ENCODE data around the gene KRTAP6-1.

KRTAP6-1 gene, protein sequence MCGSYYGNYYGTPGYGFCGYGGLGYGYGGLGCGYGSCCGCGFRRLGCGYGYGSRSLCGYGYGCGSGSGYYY

DNA sequence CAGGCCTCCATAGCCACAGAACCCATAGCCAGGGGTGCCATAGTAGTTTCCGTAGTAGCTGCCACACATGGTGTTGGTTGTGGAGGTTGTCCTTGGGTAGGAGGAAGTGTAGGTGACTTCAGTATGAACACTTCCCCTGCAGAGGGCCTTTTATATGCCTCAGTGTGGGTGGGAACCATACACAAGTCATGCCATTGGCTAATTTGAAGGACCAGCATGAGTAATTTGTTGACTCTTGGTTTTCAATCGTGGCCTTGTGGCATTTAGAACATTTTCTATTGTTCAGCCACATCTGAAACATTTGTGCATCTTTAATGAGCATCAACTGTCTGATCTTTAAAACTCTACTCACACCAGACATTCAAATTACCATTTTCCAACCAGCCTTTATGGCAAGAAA, at the start of gene KRTAP6-1:
Gene KRTAP6-1, minus strand, starts transcription at position 95 of the 400 bp plus-strand sequence. Its CDS starts 26 bp downstream, at position 69.
- DNase-seq = no peak

DNA sequence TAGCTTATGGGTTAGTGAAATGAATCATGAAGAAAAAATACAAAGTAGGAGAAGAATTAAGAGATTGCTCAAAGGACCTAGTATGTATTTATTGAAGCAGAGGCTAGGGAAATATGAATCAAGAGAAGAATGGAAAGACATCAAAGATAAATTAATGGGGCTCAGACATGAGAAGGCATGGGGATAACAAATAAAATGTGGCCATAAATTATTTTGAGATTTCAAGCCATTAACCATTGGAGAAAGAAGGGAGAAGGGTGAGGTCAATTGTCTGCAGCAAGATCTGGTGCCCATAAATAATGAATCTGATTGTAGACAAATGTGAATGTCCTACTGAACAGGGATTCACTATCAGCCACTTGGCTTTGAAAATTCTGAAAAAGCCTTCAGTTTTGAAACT, 39.2 kb upstream of the KRTAP6-1 start:
- DNase-seq = no peak

DNA sequence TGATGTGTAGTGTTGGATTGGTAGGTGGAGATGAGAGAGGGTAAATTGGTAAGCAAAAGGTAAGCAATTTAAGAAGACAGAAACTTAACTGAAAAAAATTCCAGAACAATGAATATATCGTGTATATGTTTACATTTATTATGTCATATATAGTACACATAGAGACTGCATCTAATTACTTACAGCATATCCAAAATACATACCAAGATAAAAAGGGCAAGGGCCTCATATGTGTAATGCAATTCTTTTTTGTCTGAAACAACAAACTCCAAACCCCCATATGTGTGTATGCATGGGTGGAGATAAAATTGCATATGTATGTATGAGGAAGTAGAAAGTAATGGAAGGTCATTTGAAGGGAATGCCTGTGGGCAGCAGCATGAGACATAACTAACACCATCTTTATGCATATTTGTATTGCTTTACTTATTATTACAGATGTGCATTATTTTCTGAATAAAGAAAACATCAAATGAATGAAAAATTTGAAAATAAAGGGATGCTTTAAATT, 33.2 kb upstream of the KRTAP6-1 start:
- DNase-seq = no peak

DNA sequence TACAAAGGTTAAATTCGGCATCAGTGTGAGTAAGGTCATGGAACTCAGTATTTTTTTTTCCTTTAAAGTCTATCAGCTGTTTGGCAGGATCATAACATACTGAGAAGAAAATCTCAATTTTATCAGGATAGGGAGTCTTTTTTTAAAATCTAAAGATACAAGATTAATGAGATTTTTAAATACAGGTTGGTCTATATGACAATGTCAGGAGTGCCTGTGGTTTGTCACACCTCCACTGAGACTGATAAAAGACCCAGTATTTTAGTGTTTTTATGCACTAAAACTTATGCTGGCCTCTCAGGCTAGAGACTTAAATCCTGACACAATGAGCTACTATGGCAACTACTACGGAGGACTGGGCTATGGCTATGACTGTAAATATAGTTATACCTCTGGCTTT, 28.8 kb upstream of the KRTAP6-1 start, which contains the start of gene KRTAP20-3:
Gene KRTAP20-3, plus strand, starts transcription at position 301 of the 400 bp plus-strand sequence.
- no peak for DNase-seq

DNA sequence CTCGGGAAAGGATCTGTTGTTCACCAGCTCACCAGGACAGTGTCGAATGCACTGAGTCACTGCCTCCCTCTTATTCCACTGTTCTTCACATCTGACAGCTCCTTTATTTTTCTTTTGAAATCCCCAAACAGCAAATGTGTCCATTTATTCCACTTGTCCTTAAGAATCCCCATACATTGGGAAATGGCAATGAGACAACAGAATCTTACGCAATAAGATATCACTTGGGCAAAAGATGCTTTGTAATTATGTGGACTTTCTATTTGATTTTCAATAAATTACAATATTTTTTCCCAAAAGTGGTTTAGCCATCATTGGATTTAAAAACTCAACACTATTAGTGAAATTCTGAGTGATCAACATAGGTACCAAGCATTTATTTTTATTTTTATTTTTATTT, 25.0 kb upstream of the KRTAP6-1 start:
- no peak for DNase-seq

DNA sequence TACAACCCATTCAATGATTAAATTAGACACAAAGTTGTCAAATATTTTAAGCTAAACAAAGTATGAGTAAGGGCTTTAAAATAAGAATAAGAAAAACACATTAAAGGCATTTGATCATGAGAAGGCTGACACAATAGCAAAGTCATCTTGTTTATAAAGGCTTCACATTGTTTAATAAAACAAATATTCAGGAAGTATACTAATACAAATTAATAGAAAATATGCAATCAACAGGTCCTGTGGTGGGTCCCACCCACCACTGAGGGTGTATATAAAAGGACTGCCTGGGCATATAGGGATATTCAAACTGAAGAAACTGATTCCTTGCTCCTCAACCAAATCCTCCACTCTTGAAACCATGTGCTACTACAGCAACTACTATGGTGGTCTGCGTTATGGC, 21.2 kb upstream of the KRTAP6-1 start, which contains the start of gene KRTAP20-2:
Gene KRTAP20-2, plus strand, starts transcription at position 301 of the 400 bp plus-strand sequence. Its CDS starts 58 bp downstream, at position 359.
- no peak for DNase-seq

DNA sequence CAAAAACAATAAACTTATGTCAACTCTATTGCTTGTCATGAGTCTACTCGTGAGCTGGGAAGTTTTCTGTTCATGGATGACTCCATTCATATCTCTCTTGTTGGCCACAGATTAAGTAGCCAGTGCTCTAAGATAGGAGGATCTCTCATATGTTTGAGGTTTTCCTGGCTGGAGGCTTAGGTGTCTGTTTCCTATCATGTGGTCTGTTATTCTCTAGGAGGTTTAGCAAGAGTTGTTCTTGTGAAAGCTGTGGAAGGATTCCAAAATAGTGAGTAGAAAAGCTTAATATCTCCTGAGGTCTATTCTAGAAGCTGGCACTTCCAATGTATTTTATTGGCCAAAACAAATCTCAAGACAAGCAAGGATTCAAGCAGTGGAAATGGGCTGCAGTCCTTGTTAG, 15.5 kb upstream of the KRTAP6-1 start:
- DNase-seq = no peak

DNA sequence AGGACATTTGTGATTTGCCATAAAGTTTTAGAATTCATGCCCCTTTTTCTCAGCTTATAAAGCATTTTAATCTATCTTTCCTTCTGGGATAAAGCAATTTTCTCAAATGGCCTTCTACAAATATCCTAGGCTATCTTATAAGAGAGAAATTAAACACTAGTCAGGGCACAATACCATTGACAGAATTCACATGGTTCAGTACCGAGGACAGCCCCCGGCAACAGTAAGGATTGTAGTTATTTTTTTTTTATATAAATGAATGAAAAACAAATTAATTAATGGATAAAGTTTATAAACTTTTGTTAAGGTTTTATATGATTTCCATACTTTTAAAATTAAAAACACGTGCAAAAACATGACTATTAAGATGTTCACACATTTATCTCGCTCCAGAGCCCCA, 14.4 kb upstream of the KRTAP6-1 start:
- DNase-seq = no peak

DNA sequence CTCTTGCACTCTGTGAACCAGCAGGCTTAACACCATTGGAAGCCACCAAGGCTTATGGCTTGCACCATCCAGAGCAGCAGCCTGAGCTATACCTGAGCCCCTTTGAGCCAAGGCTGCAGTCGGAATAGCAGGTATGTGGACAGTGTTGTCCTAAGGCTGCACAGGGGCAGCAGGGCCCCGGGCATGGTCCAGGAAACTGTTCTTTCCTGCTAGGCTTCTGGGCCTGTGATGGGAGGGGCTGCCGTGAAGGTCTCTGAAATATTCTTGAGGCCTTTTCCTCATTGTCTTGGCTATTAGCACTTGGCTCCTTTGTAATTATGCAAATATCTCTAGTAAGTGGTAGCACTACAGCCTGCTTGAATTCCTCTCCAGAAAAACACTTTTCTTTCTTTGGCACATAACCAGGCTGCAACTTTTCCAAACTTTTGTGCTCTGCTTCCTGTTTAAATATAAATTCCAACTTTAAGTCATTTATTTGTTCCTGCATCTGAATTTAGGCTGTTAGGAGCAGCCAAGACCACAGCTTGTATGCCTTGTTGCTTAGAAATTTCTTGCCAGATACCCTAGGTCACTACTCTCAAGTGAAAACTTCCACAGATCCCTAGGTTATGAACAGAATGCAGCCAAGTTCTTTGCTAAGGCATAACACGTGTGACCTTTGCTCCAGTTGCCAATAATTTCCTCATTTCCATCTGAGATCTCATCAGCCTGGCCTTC, 11.9 kb upstream of the KRTAP6-1 start:
- no peak for DNase-seq

DNA sequence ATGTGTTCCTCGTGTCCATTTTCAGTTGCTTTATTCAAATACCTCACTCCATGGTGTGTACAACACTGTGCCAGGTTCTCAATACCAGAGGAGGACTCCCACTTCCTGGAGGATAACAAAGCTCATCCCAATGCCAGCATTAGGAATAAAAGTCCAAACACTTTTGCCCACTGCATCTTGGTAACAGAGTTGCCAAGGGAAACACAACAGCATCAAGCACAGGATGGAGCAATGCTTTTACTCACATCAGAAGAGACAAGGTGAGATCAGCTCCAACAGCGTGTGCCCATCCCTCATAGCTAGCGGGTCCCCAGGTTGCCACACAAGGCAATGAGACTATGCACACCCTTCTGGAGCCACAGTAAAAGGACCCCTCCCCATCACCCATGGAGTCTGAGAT, 9.6 kb upstream of the KRTAP6-1 start:
- DNase-seq = no peak

DNA sequence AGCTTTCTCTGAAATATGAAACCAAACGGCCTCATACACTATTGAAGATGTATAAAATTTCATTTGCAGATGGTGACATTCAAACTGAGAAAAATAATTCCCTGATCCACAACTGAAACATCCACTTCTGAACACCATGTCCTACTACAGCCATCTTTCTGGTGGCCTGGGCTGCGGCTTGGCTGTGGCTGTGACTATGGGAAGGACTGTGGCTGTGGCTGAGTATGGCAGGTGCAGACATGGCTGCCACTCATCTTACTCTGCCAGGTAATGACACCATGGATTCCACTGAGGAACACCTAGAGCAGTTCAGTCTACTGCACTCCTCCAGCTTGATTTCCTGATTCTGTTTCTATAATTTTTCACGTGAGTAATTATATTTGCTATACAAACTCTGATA, 6.8 kb upstream of the KRTAP6-1 start, which contains the start of gene KRTAP20-4:
Gene KRTAP20-4, plus strand, starts transcription at position 106 of the 400 bp plus-strand sequence.
- no peak for DNase-seq

DNA sequence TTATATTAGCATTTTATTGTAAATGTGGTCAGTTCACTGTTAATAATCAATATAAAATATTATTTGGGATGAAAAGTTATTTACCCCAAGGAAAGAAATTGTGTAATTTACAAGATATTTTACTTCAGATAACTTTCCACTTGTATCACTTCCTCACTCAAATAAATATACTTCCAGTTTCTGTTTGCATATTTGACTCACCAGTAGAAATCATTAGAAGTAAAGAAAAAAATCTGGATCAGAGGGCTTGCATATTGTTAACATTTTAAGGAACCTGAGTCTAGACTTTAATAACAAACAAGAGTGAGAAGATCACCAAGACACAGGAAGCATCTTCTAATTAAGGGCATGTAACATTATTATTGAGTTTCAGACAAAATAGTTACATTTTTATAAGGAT, 6.3 kb upstream of the KRTAP6-1 start:
- no peak for DNase-seq

DNA sequence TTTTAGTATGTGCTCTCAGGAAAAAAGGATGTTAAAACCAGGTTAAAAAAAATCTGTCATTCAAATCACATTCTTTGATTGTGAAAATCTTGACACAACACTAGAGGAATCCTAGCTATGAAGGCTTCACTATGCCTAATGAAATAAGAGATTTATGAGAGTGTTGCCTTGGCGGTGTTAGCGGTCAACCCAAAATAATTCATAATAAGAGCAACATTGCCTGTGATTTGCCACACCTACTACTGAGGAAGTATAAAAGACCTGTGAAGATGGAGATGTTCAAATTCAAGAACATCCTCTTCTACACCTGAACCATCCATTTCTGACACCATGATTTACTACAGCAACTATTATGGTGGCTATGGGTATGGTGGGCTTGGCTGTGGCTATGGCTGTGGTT, 2.4 kb upstream of the KRTAP6-1 start, which contains the start of gene KRTAP20-1:
Gene KRTAP20-1, plus strand, starts transcription at position 301 of the 400 bp plus-strand sequence. Its CDS starts 30 bp downstream, at position 331.
- DNase-seq = no peak

DNA sequence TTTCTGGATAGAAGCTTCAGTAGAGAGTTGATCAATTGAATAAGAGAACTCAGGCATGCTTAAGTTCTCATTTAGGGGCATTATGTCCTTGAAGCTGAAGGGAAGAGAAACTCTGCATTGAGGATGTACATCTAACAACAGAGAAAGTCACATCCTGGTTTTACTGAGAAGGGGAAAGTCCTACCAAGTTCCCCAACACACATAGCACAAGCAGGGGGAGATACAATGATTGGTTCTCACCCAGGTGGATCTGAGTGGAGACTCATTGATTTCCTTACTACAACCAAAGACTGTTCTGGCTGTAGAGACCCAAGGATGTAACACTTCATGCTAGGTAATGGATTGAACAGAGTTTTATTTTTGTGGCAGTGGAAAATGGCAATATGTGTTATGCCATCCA, 1.5 kb upstream of the KRTAP6-1 start:
- DNase-seq = no peak

DNA sequence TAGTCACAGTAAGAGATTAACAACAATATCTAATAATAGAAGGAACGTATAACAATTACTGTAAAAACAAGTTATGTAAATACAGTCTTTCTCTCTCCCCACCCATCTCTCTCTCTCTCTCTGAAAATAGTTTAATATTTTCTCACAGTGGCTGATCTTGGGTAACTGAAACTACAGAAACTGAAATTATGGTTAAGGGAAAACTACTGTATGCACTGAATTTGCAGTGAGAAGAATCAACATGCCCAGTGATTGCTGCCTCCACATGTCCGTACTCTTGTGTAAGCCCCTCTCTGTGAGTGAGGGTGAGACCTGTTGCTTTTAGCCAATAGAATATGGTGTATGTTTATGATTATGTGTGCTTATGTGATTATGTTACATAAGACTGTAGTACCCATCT, 1.6 kb downstream of the KRTAP6-1 start:
- no peak for DNase-seq

DNA sequence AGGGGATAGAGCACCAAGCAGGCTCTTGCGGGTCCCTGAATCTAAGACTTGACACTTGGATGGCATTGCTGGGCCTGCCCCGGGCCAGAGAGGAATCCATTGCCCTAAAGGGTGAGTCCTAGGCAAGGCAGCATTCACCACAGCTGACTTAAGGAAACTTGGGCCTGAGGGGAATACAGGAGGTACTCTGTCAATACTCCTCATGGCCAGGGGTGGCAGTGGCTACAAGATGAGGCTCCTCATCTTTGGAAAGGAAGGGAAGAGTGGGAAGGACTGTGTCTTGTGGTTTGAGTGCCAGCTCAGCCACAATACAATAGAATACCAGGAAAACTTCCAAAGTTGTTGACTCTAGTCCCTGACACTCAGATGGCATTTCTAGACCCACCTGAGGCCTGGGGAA, 7.8 kb downstream of the KRTAP6-1 start:
- DNase-seq = no peak

DNA sequence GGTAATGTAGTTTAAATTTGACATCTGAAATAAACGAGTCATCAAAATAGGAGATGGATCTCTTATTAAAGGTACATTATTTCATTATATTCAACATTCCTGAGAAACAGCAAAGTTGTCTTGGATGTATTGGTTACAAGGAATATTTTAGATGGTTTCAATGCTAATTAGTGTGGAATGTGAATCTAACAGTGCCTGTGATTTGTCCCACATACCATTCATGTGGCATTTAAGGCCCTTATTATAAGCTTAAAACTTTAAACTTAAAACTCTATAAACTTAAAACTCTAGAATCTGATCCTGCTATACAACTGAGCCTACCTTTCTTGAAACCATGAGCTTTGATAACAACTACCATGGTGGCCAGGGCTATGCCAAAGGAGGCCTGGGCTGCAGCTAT, 12.9 kb downstream of the KRTAP6-1 start, which contains the start of gene KRTAP22-1:
Gene KRTAP22-1, plus strand, starts transcription at position 301 of the 400 bp plus-strand sequence.
- DNase-seq = no peak

DNA sequence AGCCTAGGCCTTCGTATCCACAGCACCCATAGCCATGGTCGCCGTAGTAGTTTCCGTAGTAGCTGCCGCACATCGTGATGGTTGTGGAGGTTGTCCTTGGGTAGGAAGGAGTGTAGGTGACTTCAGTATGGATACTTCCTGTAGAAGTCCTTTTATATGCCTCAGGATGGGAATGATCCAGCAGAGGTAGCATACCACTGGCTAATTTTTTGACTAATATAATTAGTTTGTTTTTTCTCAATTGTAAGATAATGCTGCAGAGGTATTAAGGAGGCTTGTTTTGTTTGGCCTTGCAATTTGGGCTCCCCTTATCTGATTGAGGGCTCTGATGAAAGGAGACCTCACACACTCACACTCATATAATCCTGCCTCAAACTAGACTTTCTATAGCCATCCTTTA, 14.9 kb downstream of the KRTAP6-1 start, which contains the start of gene KRTAP6-2:
Gene KRTAP6-2, minus strand, starts transcription at position 101 of the 400 bp plus-strand sequence. Its CDS starts 28 bp downstream, at position 73.
- DNase-seq = no peak

DNA sequence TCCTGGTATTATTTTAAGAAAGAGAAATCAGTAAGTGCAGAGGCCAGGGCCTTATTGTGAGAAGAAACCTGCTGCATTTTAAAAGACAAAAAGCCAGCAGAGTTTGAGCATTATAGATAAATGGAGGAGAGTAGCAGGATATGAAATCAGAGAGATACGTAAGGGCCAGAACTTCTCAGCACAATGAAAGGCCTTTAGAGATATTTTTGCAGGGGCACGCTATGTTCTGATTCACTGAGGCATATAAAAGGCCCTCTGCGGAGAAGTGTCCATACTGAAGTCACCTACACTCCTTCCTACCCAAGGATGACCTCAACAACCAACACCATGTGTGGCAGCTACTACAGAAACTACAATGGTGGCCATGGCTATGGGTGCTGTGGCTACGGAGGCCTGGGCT, 21.6 kb downstream of the KRTAP6-1 start, which contains the start of gene KRTAP6-3:
Gene KRTAP6-3, plus strand, starts transcription at position 301 of the 400 bp plus-strand sequence. Its CDS starts 6 bp downstream, at position 307.
- no peak for DNase-seq

DNA sequence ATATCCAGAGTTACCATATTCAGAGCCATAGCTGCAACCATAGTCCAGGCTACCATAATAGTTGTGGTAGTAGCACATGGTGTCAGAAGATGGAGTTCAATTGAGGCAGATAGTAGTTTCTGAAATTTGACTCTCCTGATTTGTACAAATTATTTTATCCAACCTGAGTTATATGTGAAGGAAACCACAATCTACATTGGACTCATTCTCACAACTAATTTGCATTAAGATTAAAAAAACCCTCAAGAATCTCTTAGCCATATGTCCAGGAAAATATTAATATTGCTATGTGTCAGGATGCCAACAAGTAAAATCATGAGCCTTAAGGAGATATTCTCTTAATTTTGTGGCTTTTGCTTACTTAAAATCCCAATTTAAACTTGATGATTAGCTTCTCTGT, 23.4 kb downstream of the KRTAP6-1 start, which contains the start of gene KRTAP22-2:
Gene KRTAP22-2, minus strand, starts transcription at position 101 of the 400 bp plus-strand sequence.
- DNase-seq = no peak

DNA sequence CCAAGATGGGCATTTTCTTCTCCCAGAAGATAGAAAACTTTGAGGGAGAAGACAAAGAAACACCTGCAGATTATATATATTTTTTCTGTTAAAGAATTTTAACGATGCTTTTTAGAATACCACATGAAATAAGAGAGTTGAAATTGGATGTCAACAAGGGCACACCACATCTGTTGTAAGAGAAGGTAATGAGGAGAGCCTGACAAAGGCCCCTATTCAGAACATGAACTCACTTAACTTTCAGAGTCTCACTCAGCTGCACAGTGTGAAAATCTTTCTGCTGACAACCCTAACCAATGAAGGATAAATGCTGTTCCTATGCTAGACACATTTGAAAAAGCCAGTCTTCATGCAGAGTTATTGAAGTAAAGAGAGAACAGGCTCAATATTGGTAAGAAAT, 30.9 kb downstream of the KRTAP6-1 start:
- DNase-seq = no peak

DNA sequence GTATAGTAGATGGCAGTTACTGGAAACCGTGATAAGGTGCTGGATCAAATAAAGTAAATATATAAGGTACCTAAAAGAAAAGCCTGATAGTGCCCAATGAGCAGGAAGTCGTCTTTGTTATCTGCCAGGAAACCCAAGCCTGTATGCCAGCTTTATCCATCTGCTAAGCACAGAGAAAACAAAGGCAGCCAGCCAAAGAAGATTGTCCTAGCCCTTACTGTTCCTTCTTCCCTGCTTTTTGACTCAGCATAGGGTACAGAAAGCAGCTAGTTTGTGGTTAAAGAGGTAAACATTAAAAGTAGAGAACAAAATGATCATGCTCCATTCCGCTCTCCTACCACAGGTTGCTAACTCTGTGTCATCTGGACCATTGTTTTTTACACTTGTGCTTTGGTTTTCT, 33.6 kb downstream of the KRTAP6-1 start:
- no peak for DNase-seq

DNA sequence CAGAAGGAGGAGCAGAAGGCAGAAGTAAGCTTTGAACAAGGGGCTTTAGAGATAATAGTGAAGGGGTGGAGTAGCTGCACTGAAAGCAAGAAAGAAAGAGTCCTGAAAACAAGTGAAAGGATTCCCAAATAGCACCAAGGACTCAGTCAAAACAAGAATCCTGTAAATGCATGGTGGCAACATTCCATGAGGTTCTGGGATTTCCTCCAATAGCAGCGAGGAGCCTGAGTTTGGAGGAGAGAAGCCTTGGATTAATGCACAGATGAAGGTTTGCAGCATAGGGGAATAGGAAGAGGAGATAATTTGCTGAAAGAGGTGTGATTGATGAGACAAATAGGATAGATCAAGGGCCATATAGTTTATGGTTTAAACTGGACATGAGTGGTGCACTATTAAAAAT, 34.4 kb downstream of the KRTAP6-1 start:
- no peak for DNase-seq

DNA sequence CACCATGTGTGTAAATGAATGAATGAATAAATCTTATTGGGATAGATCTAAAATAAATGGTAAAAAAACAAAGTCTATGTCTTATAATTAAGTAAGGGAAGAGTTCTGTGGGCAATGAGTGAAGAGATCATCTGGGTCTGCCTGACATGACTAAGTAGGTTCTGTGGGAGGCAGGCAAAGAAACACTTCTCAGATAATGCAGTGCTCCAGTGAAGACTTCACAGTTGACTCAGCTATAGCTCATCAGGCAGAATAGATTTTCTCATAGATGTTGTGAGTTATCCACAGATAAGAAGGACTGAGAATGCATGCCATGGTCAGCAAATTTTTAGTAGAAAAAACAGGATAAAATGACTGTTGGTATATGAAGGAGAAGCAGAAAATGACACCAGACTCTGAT, 36.0 kb downstream of the KRTAP6-1 start:
- DNase-seq = no peak
